ENCODE results near the gene CDCA5.

- TF ChIP-seq CTCF (conservative IDR thresholded peaks at IDR 0.05 in 1 of 2, IDR thresholded peaks at IDR 0.05 in 1 of 2; ENCODE audit: low read depth in 1 of 2, low read length in 2 of 2) (no peak), EZH2 (IDR thresholded peaks at IDR 0.05; ENCODE audit: low read length, missing control alignments) (no peak)
Measured at GRCh38 chr11:65125197-65126056, 41.6 kb upstream of the CDCA5 start.

All from fibroblast of lung (primary cell).